CD14-positive monocyte (primary cell): Measurements from ENCODE around the gene CHST14. TPM values are rescaled to one million over a fixed set of nuclear protein-coding genes. Genes with fewer than 3 reads are reported as not detected.

Experiments
- DNase-seq, 3 donors: peaks; one replicate each; pipeline ENCODE4 v3.0.0-alpha.2; 2011 to 2022
- H2AFZ ChIP-seq: 2 replicates; pipeline ENCODE4 v1.6.0; 2012; ENCODE audit warnings: mild to moderate bottlenecking, low read depth, low read length, inconsistent platforms; ENCODE audit not compliant: insufficient read depth, poor library complexity, severe bottlenecking
- H3K27ac ChIP-seq, 2 donors: 1 replicate in 1 of 2; 2 replicates in 1 of 2; pipeline ENCODE4 v1.5.1; 2012 to 2013; ENCODE audit warnings: low read length in 2 of 2, control low read depth in 1 of 2, inconsistent platforms in 1 of 2, low read depth in 1 of 2, mild to moderate bottlenecking in 1 of 2
- H3K27me3 ChIP-seq, 2 donors: one replicate each; pipeline versions ENCODE4 v1.6.0 to v1.6.1; 2011 to 2013; ENCODE audit warnings: low read length in 2 of 2; ENCODE audit not compliant: control insufficient read depth in 2 of 2, insufficient read depth in 2 of 2
- H3K36me3 ChIP-seq, 2 donors: replicated peaks in 1 of 2; 1 replicate in 1 of 2; 2 replicates in 1 of 2; pipeline versions ENCODE4 v1.5.1 to v1.6.1; 2012 to 2013; ENCODE audit warnings: low read length in 2 of 2, control low read depth in 1 of 2, inconsistent platforms in 1 of 2, mild to moderate bottlenecking in 1 of 2; ENCODE audit not compliant: insufficient read depth in 2 of 2, control insufficient read depth in 1 of 2
- H3K4me1 ChIP-seq, 2 donors: 1 replicate in 1 of 2; 2 replicates in 1 of 2; pipeline versions ENCODE4 v1.5.1 to v1.6.1; 2012 to 2013; ENCODE audit warnings: low read length in 2 of 2, control low read depth in 1 of 2, inconsistent platforms in 1 of 2, mild to moderate bottlenecking in 1 of 2, moderate library complexity in 1 of 2; ENCODE audit not compliant: insufficient read depth in 2 of 2, control insufficient read depth in 1 of 2
- H3K4me2 ChIP-seq: replicated peaks from 2 replicates; pipeline ENCODE3; 2012; ENCODE audit warnings: low read length, moderate library complexity, mild to moderate bottlenecking; ENCODE audit not compliant: poor library complexity, severe bottlenecking; ENCODE audit errors: extremely low read depth
- H3K4me3 ChIP-seq, 3 experiments: fragments of 200-600 bp in 1 of 3; sonication (generic) in 1 of 3; replicated peaks in 1 of 3; 1 replicate in 2 of 3; 2 replicates in 1 of 3; pipeline ENCODE4 v1.5.1; 2011 to 2013; ENCODE audit warnings: low read length in 3 of 3, mild to moderate bottlenecking in 3 of 3, control low read depth in 2 of 3, low read depth in 2 of 3, inconsistent platforms in 1 of 3, moderate library complexity in 1 of 3
- H3K79me2 ChIP-seq: 2 replicates; pipeline ENCODE4 v1.6.0; 2012; ENCODE audit warnings: mild to moderate bottlenecking, control low read depth, inconsistent platforms, low read length, moderate library complexity; ENCODE audit not compliant: insufficient read depth
- H3K9ac ChIP-seq: 2 replicates; pipeline ENCODE4 v1.6.0; 2017; ENCODE audit warnings: low read length, mild to moderate bottlenecking; ENCODE audit not compliant: insufficient read depth, poor library complexity, severe bottlenecking
- H3K9me3 ChIP-seq, 2 donors: replicated peaks in 1 of 2; 1 replicate in 1 of 2; 2 replicates in 1 of 2; pipeline versions ENCODE4 v1.5.1 to v1.6.1; 2012 to 2013; ENCODE audit warnings: low read length in 2 of 2, control low read depth in 1 of 2; ENCODE audit not compliant: control insufficient read depth in 1 of 2, insufficient read depth in 1 of 2
- H4K20me1 ChIP-seq: 2 replicates; pipeline ENCODE4 v1.6.0; 2012; ENCODE audit warnings: mild to moderate bottlenecking, low read length, control low read depth, moderate library complexity; ENCODE audit not compliant: insufficient read depth
- H3K27ac Mint-ChIP-seq, 7 donors: one replicate each; pipeline ENCODE4 v1.8.0; 2020; ENCODE audit warnings: mild to moderate bottlenecking in 7 of 7, mixed read lengths in 7 of 7, moderate library complexity in 6 of 7, inconsistent platforms in 2 of 7
- H3K27me3 Mint-ChIP-seq, 3 donors: one replicate each; pipeline ENCODE4 v1.8.0; 2021 to 2022; ENCODE audit warnings: low read depth in 3 of 3, mild to moderate bottlenecking in 3 of 3, mixed read lengths in 3 of 3, moderate library complexity in 3 of 3, inconsistent platforms in 1 of 3
- H3K36me3 Mint-ChIP-seq, 2 donors: one replicate each; pipeline ENCODE4 v1.8.0; 2020; ENCODE audit warnings: mixed read lengths in 2 of 2, inconsistent platforms in 1 of 2, mild to moderate bottlenecking in 1 of 2
- H3K4me1 Mint-ChIP-seq: one replicate; pipeline ENCODE4 v1.8.0; 2020; ENCODE audit warnings: mild to moderate bottlenecking, mixed read lengths
- H3K4me3 Mint-ChIP-seq, 2 donors: one replicate each; pipeline ENCODE4 v1.8.0; 2020; ENCODE audit warnings: mild to moderate bottlenecking in 2 of 2, mixed read lengths in 2 of 2, moderate library complexity in 1 of 2
- H3K9me3 Mint-ChIP-seq, 7 donors: one replicate each; pipeline ENCODE4 v1.8.0; 2020 to 2022; ENCODE audit warnings: mixed read lengths in 7 of 7, mild to moderate bottlenecking in 6 of 7, moderate library complexity in 6 of 7, inconsistent platforms in 2 of 7
- WGBS: methylation state at CpG from one replicate; pipeline ENCODE4 v1.1.5; 2013; ENCODE audit warnings: missing lambda C conversion rate; ENCODE audit not compliant: insufficient coverage; 5-methylcytosine and 5-hydroxymethylcytosine counted together
- intact Hi-C, 2 donors: fragments of 100-400 bp; cut with micrococcal nuclease; formaldehyde crosslinking; loops; one replicate each; pipeline versions ENCODE4 v1.15.0 to v1.15.1; 2023
- polyA plus RNA-seq, 3 donors: library from polyadenylated mRNA; depleted of rRNA in 1 of 3; unstranded in 2 of 3; stranded (reverse) in 1 of 3; fragments of 300-500 nt in 2 of 3; fragments of >200 nt in 1 of 3; fragmentation: Illumina TruSeq in 2 of 3; gene quantifications; 1 replicate in 2 of 3; 2 replicates in 1 of 3; pipeline ENCODE4 v1.2.3, GENCODE V29; 2012 to 2021
- TF ChIP-seq, protein P1 (sequence below): fragments of 200-600 bp; IDR thresholded peaks from one replicate; pipeline ENCODE4 v1.8.0; 2022; ENCODE audit warnings: antibody characterized with exemption, mild to moderate bottlenecking

The CHST14 gene
- polyA plus RNA-seq, 3 donors: 0.85 to 5.2 (median 1.2) TPM

DNA sequence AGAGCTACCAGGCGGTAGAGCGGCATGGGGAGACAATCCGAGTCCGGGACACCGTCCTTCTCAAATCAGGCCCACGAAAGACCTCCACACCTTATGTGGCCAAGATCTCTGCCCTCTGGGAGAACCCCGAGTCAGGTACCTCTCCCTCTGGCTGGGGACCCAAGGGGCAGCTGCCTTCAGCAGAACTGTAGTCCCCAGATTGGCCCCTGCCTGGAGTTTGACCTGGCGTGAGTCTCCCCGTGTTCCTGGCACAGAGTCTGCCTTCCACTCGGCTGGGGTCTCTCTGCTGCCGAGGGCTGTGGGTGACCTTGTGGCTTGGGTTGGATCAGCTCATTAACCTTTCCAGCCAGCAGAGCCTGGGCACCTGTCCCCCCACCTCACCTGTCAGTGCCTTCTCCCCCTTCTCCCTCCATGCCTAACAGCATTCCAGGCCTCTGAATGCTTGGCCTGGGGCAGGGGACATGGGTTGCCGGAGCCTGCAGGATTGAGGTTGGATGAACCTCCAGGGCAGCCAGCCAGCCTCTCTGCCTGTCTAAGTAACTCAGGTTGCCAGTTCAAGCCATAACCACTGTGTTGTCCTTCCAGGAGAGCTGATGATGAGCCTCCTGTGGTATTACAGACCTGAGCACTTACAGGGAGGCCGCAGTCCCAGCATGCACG lies 6.8 kb upstream of the CHST14 start:
- Histone ChIP-seq H3K79me2 (no peaks in the 10 kb centered on the region), H3K9me3 (no peaks in the 10 kb centered on the region), H3K4me1 (peaks cover 0 to 13% of the 10 kb centered on the region in 2 donors), H3K9ac (no peak overlapping the region), H3K27ac (no peak overlapping the region), H2AFZ (no peak overlapping the region), H3K36me3 (peaks cover 41 to 67% of the 10 kb centered on the region in 2 donors), H3K27me3 (no peaks in the 10 kb centered on the region), H4K20me1 (peaks cover 20% of the 10 kb centered on the region), H3K4me3 (no peak overlapping the region), H3K4me2 (no peak overlapping the region)
- peaks cover 6% of the 10 kb centered on the region for H3K4me1 Mint-ChIP-seq
- no peak overlapping the region for H3K27ac Mint-ChIP-seq
- H3K9me3 Mint-ChIP-seq: peaks cover 0 to 2% (median 0%) of the 10 kb centered on the region in 7 donors
- H3K36me3 Mint-ChIP-seq: peaks cover 46 to 74% of the 10 kb centered on the region in 2 donors
- intact Hi-C loops: no loop called here
- DNase-seq: no peak
- 99% methylated on average over 12 of the region's 14 CpGs for WGBS
- peaks cover 0 to 3% (median 0%) of the 10 kb centered on the region in 3 donors for H3K27me3 Mint-ChIP-seq
- no peak overlapping the region for H3K4me3 Mint-ChIP-seq
- TF ChIP-seq, protein P1, sequence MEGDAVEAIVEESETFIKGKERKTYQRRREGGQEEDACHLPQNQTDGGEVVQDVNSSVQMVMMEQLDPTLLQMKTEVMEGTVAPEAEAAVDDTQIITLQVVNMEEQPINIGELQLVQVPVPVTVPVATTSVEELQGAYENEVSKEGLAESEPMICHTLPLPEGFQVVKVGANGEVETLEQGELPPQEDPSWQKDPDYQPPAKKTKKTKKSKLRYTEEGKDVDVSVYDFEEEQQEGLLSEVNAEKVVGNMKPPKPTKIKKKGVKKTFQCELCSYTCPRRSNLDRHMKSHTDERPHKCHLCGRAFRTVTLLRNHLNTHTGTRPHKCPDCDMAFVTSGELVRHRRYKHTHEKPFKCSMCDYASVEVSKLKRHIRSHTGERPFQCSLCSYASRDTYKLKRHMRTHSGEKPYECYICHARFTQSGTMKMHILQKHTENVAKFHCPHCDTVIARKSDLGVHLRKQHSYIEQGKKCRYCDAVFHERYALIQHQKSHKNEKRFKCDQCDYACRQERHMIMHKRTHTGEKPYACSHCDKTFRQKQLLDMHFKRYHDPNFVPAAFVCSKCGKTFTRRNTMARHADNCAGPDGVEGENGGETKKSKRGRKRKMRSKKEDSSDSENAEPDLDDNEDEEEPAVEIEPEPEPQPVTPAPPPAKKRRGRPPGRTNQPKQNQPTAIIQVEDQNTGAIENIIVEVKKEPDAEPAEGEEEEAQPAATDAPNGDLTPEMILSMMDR: no peak

DNA sequence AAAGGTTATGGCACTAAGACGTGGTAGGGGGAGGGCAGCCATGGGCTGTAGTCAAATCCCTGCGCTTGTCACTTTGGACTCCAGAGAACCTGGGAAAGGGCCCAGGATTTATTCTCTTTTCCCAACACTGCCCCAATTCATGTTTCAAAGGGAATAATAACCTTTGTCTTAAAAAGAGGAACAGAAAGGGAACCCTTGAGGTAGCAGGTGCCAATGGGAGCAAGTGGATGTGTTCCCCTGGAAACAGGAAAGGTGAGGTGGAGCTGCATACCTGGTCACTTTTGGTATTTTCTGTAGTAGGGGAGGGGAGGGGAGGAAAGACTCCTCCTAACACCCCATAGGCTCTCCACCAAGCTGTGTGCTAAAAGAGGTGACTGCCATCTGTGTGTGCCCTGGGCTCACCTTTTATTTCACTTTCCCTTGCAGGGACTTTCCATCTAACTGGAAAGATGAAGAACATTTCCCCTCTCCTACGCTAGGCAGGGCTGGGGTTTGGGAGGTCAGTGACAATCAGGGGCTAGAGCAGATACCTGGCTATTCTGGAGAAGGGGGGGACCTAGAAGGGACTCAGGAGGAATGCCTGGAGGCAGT lies 6.1 kb upstream of the CHST14 start:
- peaks cover 43 to 68% of the 10 kb centered on the region in 2 donors for H3K36me3 Mint-ChIP-seq
- Histone ChIP-seq H2AFZ (no peak overlapping the region), H3K36me3 (peaks cover 34 to 60% of the 10 kb centered on the region in 2 donors), H3K4me2 (no peak overlapping the region), H3K9me3 (no peaks in the 10 kb centered on the region), H3K79me2 (no peaks in the 10 kb centered on the region), H3K4me1 (peaks cover 0 to 13% of the 10 kb centered on the region in 2 donors), H3K4me3 (no peak overlapping the region), H3K27me3 (no peaks in the 10 kb centered on the region), H3K27ac (no peak overlapping the region), H3K9ac (no peak overlapping the region), H4K20me1 (peaks cover 13% of the 10 kb centered on the region)
- H3K27ac Mint-ChIP-seq: no peak overlapping the region
- H3K4me1 Mint-ChIP-seq: peaks cover 6% of the 10 kb centered on the region
- no CpG with 5 or more reads among the region's 3 CpGs for WGBS
- H3K4me3 Mint-ChIP-seq: no peak overlapping the region
- intact Hi-C loops: no loop called here
- peaks cover 0 to 2% (median 0%) of the 10 kb centered on the region in 7 donors for H3K9me3 Mint-ChIP-seq
- TF ChIP-seq, protein P1: no peak
- peaks cover 0 to 3% (median 0%) of the 10 kb centered on the region in 3 donors for H3K27me3 Mint-ChIP-seq
- no peak for DNase-seq
